GM23248 (cell line): ENCODE measurements around the gene HOXC13.

Experiments used
- EZH2 ChIP-seq: fragments of 200-600 bp; sonication (generic); IDR thresholded peaks from 2 replicates; pipeline ENCODE4 v1.6.1; 2018; ENCODE audit warnings: antibody characterized with exemption, mild to moderate bottlenecking; ENCODE audit not compliant: insufficient read depth, poor library complexity, severe bottlenecking
- EZH2phosphoT487 ChIP-seq: fragments of 200-600 bp; sonication (generic); IDR thresholded peaks from 2 replicates; pipeline ENCODE4 v1.6.1; 2018; ENCODE audit warnings: antibody characterized with exemption, moderate library complexity, mild to moderate bottlenecking, low read depth; ENCODE audit not compliant: insufficient read depth

DNA sequence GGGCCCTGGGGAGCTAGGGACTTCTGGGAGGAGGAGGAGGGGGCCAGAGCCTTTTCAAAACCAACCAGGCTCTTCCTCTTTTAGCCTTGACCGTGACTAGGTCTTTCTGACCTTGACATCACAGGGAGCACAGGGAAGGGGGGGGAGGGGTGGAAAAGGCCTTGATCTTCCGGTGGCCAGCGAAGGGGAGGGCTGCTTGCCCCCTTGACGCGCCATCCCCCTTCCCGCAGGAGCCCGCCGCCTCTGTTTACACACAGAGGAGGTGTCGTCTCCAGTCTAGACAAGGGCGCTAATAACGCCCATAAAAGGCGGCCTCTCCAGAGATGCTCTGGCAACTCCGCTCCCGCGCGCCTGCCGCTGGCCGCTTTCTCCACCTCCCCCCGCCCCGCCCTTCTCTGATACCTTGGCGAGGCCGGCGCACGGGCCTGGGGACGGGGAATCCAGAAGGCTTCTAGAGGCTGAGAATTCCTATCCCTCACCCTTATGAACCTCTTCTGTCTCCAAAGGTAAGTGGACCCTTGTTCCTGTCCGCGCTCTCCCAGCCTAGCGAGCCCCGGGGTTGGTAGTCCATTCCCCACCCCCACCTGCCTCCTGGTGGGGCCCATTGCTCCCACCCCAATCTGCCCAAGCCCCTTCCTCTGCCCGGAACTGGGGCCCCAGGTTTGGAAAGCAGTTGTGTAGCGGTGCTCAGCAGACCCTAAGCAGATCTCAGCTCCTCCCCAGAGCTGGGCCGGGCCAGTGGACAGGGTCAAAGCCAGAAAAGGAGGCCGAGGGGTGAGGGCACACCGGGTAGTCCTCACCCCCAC is 11.2 kb downstream of the HOXC13 start:
- no peak for TF ChIP-seq EZH2
- TF ChIP-seq EZH2phosphoT487: no peak
